Central memory CD4-positive, alpha-beta T cell (primary cell): ENCODE data around the gene SLC4A4.

Source experiments
- DNase-seq: peaks from one replicate; pipeline ENCODE4 v3.0.0; 2022

SLC4A4 gene

GRCh38 chr4:71417150-71417549 is 78.3 kb downstream of the SLC4A4 start:
- no peak for DNase-seq

GRCh38 chr4:71426381-71427042 is 87.7 kb downstream of the SLC4A4 start:
- no peak for DNase-seq

GRCh38 chr4:71429106-71429505 is 90.3 kb downstream of the SLC4A4 start:
- DNase-seq: no peak

GRCh38 chr4:71429962-71430361 is 91.1 kb downstream of the SLC4A4 start:
- DNase-seq: no peak

GRCh38 chr4:71430609-71431008 is 91.8 kb downstream of the SLC4A4 start:
- DNase-seq: no peak

GRCh38 chr4:71440612-71441011 is 101.8 kb downstream of the SLC4A4 start:
- DNase-seq: no peak

GRCh38 chr4:71441186-71442169 is 102.7 kb downstream of the SLC4A4 start:
- DNase-seq: no peak

- no peak for DNase-seq
Measured at GRCh38 chr4:71442336-71442735, 103.5 kb downstream of the SLC4A4 start.

- DNase-seq: no peak
Measured at GRCh38 chr4:71444395-71444794, 105.6 kb downstream of the SLC4A4 start.

- no peak for DNase-seq
Measured at GRCh38 chr4:71445811-71446210, 107.0 kb downstream of the SLC4A4 start.

GRCh38 chr4:71446479-71447081 is 107.8 kb downstream of the SLC4A4 start:
- DNase-seq: no peak

- DNase-seq: no peak
Measured at GRCh38 chr4:71449040-71449439, 110.2 kb downstream of the SLC4A4 start.

GRCh38 chr4:71449878-71450277 is 111.1 kb downstream of the SLC4A4 start:
- DNase-seq: no peak

- DNase-seq: no peak
Measured at GRCh38 chr4:71453531-71453930, 114.7 kb downstream of the SLC4A4 start.

GRCh38 chr4:71456841-71457240 is 118.0 kb downstream of the SLC4A4 start:
- DNase-seq: no peak

GRCh38 chr4:71460371-71460770 is 121.6 kb downstream of the SLC4A4 start:
- DNase-seq: no peak

GRCh38 chr4:71461422-71461821 is 122.6 kb downstream of the SLC4A4 start:
- DNase-seq: no peak

GRCh38 chr4:71466775-71467174 is 128.0 kb downstream of the SLC4A4 start:
- no peak for DNase-seq

GRCh38 chr4:71468116-71468710 is 129.4 kb downstream of the SLC4A4 start:
- no peak for DNase-seq

GRCh38 chr4:71469541-71469940 is 130.7 kb downstream of the SLC4A4 start:
- DNase-seq: no peak

- no peak for DNase-seq
Measured at GRCh38 chr4:71470524-71470923, 131.7 kb downstream of the SLC4A4 start.

GRCh38 chr4:71472946-71473345 is 134.1 kb downstream of the SLC4A4 start:
- no peak for DNase-seq
